ENCODE results near the gene DMD. TPM values are rescaled to one million over a fixed set of nuclear protein-coding genes. Genes with fewer than 3 reads are reported as not detected.

Gene DMD
- total RNA-seq, 1 donor from 2014 or later, result 22.9 TPM

GRCh38 chrX:32642283-32642682 lies 569.1 kb downstream of the DMD start:
- ATAC-seq (ENCODE audit: low read depth), result no peak
- Mint-ChIP-seq H3K9me3 (no peaks in the 10 kb centered on the region), H3K4me1 (no peaks in the 10 kb centered on the region), H3K36me3 (ENCODE audit: low read depth) (no peaks in the 10 kb centered on the region), H3K27me3 (no peaks in the 10 kb centered on the region), H3K27ac (no peak overlapping the region), H3K4me3 (no peak overlapping the region)
- no peak for DNase-seq
- ChIA-PET CTCF (no interaction called here), POLR2A (no interaction called here)
- no peak for TF ChIP-seq CTCF (IDR thresholded peaks at IDR 0.05)
- intact Hi-C loops (cut with micrococcal nuclease), result no loop called here

GRCh38 chrX:32618154-32618553 lies 593.2 kb downstream of the DMD start:
- no peaks in the 10 kb centered on the region for H3K4me1 Mint-ChIP-seq
- intact Hi-C loops (cut with micrococcal nuclease), result no loop called here
- no peaks in the 10 kb centered on the region for H3K36me3 Mint-ChIP-seq (ENCODE audit: low read depth)
- ChIA-PET CTCF (no interaction called here), POLR2A (no interaction called here)
- no peak for ATAC-seq (ENCODE audit: low read depth)
- DNase-seq, result no peak
- H3K9me3 Mint-ChIP-seq, result no peaks in the 10 kb centered on the region
- TF ChIP-seq CTCF (IDR thresholded peaks at IDR 0.05), result no peak
- no peak overlapping the region for H3K27ac Mint-ChIP-seq
- H3K4me3 Mint-ChIP-seq, result no peak overlapping the region
- no peaks in the 10 kb centered on the region for H3K27me3 Mint-ChIP-seq

GRCh38 chrX:32614707-32615106 lies 596.6 kb downstream of the DMD start:
- intact Hi-C loops (cut with micrococcal nuclease), result no loop called here
- Mint-ChIP-seq H3K4me3 (no peak overlapping the region), H3K9me3 (no peaks in the 10 kb centered on the region), H3K27ac (no peak overlapping the region), H3K27me3 (no peaks in the 10 kb centered on the region), H3K4me1 (no peaks in the 10 kb centered on the region), H3K36me3 (ENCODE audit: low read depth) (no peaks in the 10 kb centered on the region)
- TF ChIP-seq CTCF (IDR thresholded peaks at IDR 0.05), result no peak
- POLR2A ChIA-PET, result no interaction called here
- no peak for ATAC-seq (ENCODE audit: low read depth)
- DNase-seq, result no peak
- CTCF ChIA-PET, result no interaction called here

- ChIA-PET CTCF (no interaction called here), POLR2A (no interaction called here)
- Mint-ChIP-seq H3K27ac (no peak overlapping the region), H3K36me3 (ENCODE audit: low read depth) (no peaks in the 10 kb centered on the region), H3K4me3 (no peak overlapping the region), H3K27me3 (no peaks in the 10 kb centered on the region), H3K9me3 (no peaks in the 10 kb centered on the region), H3K4me1 (no peaks in the 10 kb centered on the region)
- DNase-seq (no peak), ATAC-seq (ENCODE audit: low read depth) (no peak)
- TF ChIP-seq CTCF (IDR thresholded peaks at IDR 0.05), result no peak
- intact Hi-C loops (cut with micrococcal nuclease), result no loop called here
These were observed 612.2 kb downstream of the DMD start for GRCh38 chrX:32599156-32599555.

- CTCF ChIA-PET, result no interaction called here
- H3K4me1 Mint-ChIP-seq, result no peaks in the 10 kb centered on the region
- no peaks in the 10 kb centered on the region for H3K27me3 Mint-ChIP-seq
- intact Hi-C loops (cut with micrococcal nuclease), result no loop called here
- no peak overlapping the region for H3K27ac Mint-ChIP-seq
- DNase-seq (no peak), ATAC-seq (ENCODE audit: low read depth) (no peak)
- H3K9me3 Mint-ChIP-seq, result no peaks in the 10 kb centered on the region
- POLR2A ChIA-PET, result no interaction called here
- TF ChIP-seq CTCF (IDR thresholded peaks at IDR 0.05), result no peak
- H3K4me3 Mint-ChIP-seq, result no peak overlapping the region
- no peaks in the 10 kb centered on the region for H3K36me3 Mint-ChIP-seq (ENCODE audit: low read depth)
These were observed 612.6 kb downstream of the DMD start for GRCh38 chrX:32598707-32599106.
